CD8-positive, alpha-beta memory T cell (primary cell): ENCODE measurements around the gene RABGGTA. TPM values are rescaled to one million over a fixed set of nuclear protein-coding genes. Genes with fewer than 3 reads are reported as not detected.

Experiments used
- CTCF ChIA-PET: fragments of 350-600 bp; sonication (Branson Sonifier 250); formaldehyde crosslinking; loops from one replicate; lab custom pipeline; 2021; ENCODE audit warnings: antibody characterized with exemption; lab: Charles Lee
- POLR2A ChIA-PET: fragments of 350-600 bp; sonication (Branson Sonifier 250); formaldehyde crosslinking; loops from one replicate; lab custom pipeline; 2021; ENCODE audit warnings: antibody characterized with exemption; lab: Charles Lee
- DNase-seq, 5 donors: peaks; one replicate each; pipeline versions ENCODE4 v3.0.0 to v3.0.0-alpha.2; 2020 to 2022; ENCODE audit warnings: mixed read lengths in 1 of 5
- H3K27ac ChIP-seq: one replicate; pipeline ENCODE4 v1.7.0; 2013; ENCODE audit warnings: low read depth, mild to moderate bottlenecking, low read length, moderate library complexity
- H3K27me3 ChIP-seq: 2 replicates; pipeline ENCODE4 v1.7.0; 2013; ENCODE audit warnings: low read length, mild to moderate bottlenecking; ENCODE audit not compliant: insufficient read depth, poor library complexity, severe bottlenecking
- H3K36me3 ChIP-seq: 2 replicates; pipeline ENCODE4 v1.7.0; 2013; ENCODE audit warnings: mild to moderate bottlenecking, low read length, moderate library complexity; ENCODE audit not compliant: insufficient read depth
- H3K4me1 ChIP-seq: 2 replicates; pipeline ENCODE4 v1.7.0; 2013; ENCODE audit warnings: mild to moderate bottlenecking, low read length, moderate library complexity; ENCODE audit not compliant: insufficient read depth
- H3K4me3 ChIP-seq: 2 replicates; pipeline ENCODE4 v1.7.0; 2013; ENCODE audit warnings: mild to moderate bottlenecking, low read length
- H3K9me3 ChIP-seq: 2 replicates; pipeline ENCODE4 v1.7.0; 2013; ENCODE audit warnings: mild to moderate bottlenecking, low read length
- H3K27ac Mint-ChIP-seq, 8 donors: one replicate each; pipeline ENCODE4 v1.8.0; 2020 to 2021; ENCODE audit warnings: mixed read lengths in 8 of 8, mild to moderate bottlenecking in 6 of 8, inconsistent platforms in 3 of 8, moderate library complexity in 3 of 8
- H3K27me3 Mint-ChIP-seq, 2 donors: one replicate each; pipeline ENCODE4 v1.8.0; 2020 to 2021; ENCODE audit warnings: mixed read lengths in 2 of 2, mild to moderate bottlenecking in 1 of 2, moderate library complexity in 1 of 2
- H3K36me3 Mint-ChIP-seq, 3 donors: one replicate each; pipeline ENCODE4 v1.8.0; 2020 to 2021; ENCODE audit warnings: mixed read lengths in 3 of 3, inconsistent platforms in 1 of 3, mild to moderate bottlenecking in 1 of 3
- H3K4me1 Mint-ChIP-seq, 3 donors: one replicate each; pipeline ENCODE4 v1.8.0; 2020 to 2021; ENCODE audit warnings: mixed read lengths in 3 of 3, inconsistent platforms in 1 of 3, mild to moderate bottlenecking in 1 of 3
- H3K4me3 Mint-ChIP-seq, 7 donors: one replicate each; pipeline ENCODE4 v1.8.0; 2020 to 2021; ENCODE audit warnings: mixed read lengths in 7 of 7, mild to moderate bottlenecking in 6 of 7, moderate library complexity in 4 of 7, inconsistent platforms in 2 of 7
- H3K9me3 Mint-ChIP-seq, 5 donors: one replicate each; pipeline ENCODE4 v1.8.0; 2020 to 2022; ENCODE audit warnings: mixed read lengths in 5 of 5, mild to moderate bottlenecking in 3 of 5, moderate library complexity in 2 of 5, inconsistent platforms in 1 of 5
- polyA plus RNA-seq: library from polyadenylated mRNA; unstranded; fragments of 300-500 nt; fragmentation: Illumina TruSeq; gene quantifications from one replicate; pipeline ENCODE4 v1.2.3, GENCODE V29; 2021
- total RNA-seq, 2 experiments: library from RNA; stranded (reverse); gene quantifications; one replicate each; pipeline ENCODE4 v1.2.3, GENCODE V29; 2021

The RABGGTA gene
- total and polyA plus RNA-seq, 3 experiments from 2014 or later = 37.7 to 41.8 (median 41.0) TPM

GRCh38 chr14:24313913-24314312, 42.5 kb upstream of the RABGGTA start:
- Mint-ChIP-seq H3K36me3 (peaks cover 0 to 3% (median 2%) of the 10 kb centered on the region in 3 donors), H3K9me3 (no peaks in the 10 kb centered on the region), H3K4me3 (peak overlapping the region; percentile 65 to 89 (median 87)), H3K4me1 (peaks cover 61 to 68% (median 62%) of the 10 kb centered on the region in 3 donors), H3K27me3 (peaks cover 0 to 2% of the 10 kb centered on the region in 2 donors), H3K27ac (peak overlapping the region; percentile 82 to 99 (median 93))
- DNase-seq = no peak
- Histone ChIP-seq H3K4me1 (peaks cover 57% of the 10 kb centered on the region), H3K36me3 (no peaks in the 10 kb centered on the region), H3K4me3 (peak overlapping the region; percentile 33), H3K27ac (no peak overlapping the region), H3K9me3 (no peaks in the 10 kb centered on the region), H3K27me3 (no peaks in the 10 kb centered on the region)
- ChIA-PET CTCF (interaction anchor here (4.3 to 17.7 kb wide), 2 partner anchors 15 to 43 kb away, joined by 20 to 265 read pairs; partner anchors contain the start of genes ADCY4 and RABGGTA), POLR2A (interaction anchor here (0.7 to 1.7 kb wide), 4 partner anchors 12 to 128 kb away, joined by 3 to 5 read pairs (median 3); partner anchors contain the start of genes NOP9 and SDR39U1)

- Mint-ChIP-seq H3K27me3 (peaks cover 0 to 2% of the 10 kb centered on the region in 2 donors), H3K4me3 (peak overlapping the region; percentile 79 to 89 (median 87)), H3K27ac (peak overlapping the region; percentile 89 to 99 (median 94)), H3K36me3 (peaks cover 0 to 7% (median 6%) of the 10 kb centered on the region in 3 donors), H3K4me1 (peaks cover 68 to 76% (median 69%) of the 10 kb centered on the region in 3 donors), H3K9me3 (no peaks in the 10 kb centered on the region)
- H3K36me3 ChIP-seq = no peaks in the 10 kb centered on the region
- no peaks in the 10 kb centered on the region for H3K27me3 ChIP-seq
- no peak overlapping the region for H3K4me3 ChIP-seq
- peak overlapping the region; percentile 69 for H3K27ac ChIP-seq
- peak in 3 of 5 donors; percentile 44 to 65 (median 61) for DNase-seq
- H3K9me3 ChIP-seq = no peaks in the 10 kb centered on the region
- CTCF ChIA-PET = interaction anchor here (4.3 to 17.7 kb wide), 4 partner anchors 13 to 70 kb away, joined by 20 to 265 read pairs (median 119); partner anchors contain the start of genes ADCY4, DHRS1, NOP9 and RABGGTA
- POLR2A ChIA-PET = interaction anchor here (0.7 to 3.5 kb wide), 6 partner anchors 13 to 118 kb away, joined by 3 to 26 read pairs (median 4); partner anchors contain the start of genes CBLN3, KHNYN, NOP9 and TINF2
- H3K4me1 ChIP-seq = peaks cover 63% of the 10 kb centered on the region
Measured at GRCh38 chr14:24312736-24313507, 41.5 kb upstream of the RABGGTA start.

- Mint-ChIP-seq H3K27ac (peak overlapping the region; percentile 89 to 99 (median 94)), H3K4me3 (peak overlapping the region; percentile 79 to 89 (median 86)), H3K36me3 (peaks cover 0 to 14% (median 6%) of the 10 kb centered on the region in 3 donors), H3K27me3 (peaks cover 0 to 2% of the 10 kb centered on the region in 2 donors), H3K9me3 (no peaks in the 10 kb centered on the region), H3K4me1 (peaks cover 68 to 77% (median 71%) of the 10 kb centered on the region in 3 donors)
- Histone ChIP-seq H3K9me3 (no peaks in the 10 kb centered on the region), H3K4me3 (peak overlapping the region; percentile 58), H3K36me3 (no peaks in the 10 kb centered on the region), H3K27me3 (no peaks in the 10 kb centered on the region), H3K4me1 (peaks cover 66% of the 10 kb centered on the region), H3K27ac (peak overlapping the region; percentile 69)
- CTCF ChIA-PET = interaction anchor here (0.9 to 17.7 kb wide), 9 partner anchors 12 to 125 kb away, joined by 3 to 265 read pairs (median 13); partner anchors contain the start of genes ADCY4, DHRS1, MDP1 and NOP9
- POLR2A ChIA-PET = interaction anchor here (0.9 to 3.5 kb wide), 7 partner anchors 10 to 197 kb away, joined by 4 to 26 read pairs (median 8); partner anchors contain the start of genes CBLN3, DCAF11, KHNYN and NRL
- peak in 1 of 5 donors; percentile 18 for DNase-seq
Measured at GRCh38 chr14:24311837-24312615, 40.6 kb upstream of the RABGGTA start.

- Histone ChIP-seq H3K4me1 (peaks cover 66% of the 10 kb centered on the region), H3K9me3 (no peaks in the 10 kb centered on the region), H3K4me3 (peak within 1 kb of the TSS; percentile 58), H3K27me3 (no peaks in the 10 kb centered on the region), H3K36me3 (peaks cover 10% of the 10 kb centered on the region), H3K27ac (peak within 1 kb of the TSS; percentile 69)
- H3K36me3 Mint-ChIP-seq = peaks cover 0 to 25% (median 10%) of the 10 kb centered on the region in 3 donors
- H3K27ac Mint-ChIP-seq = peak within 1 kb of the TSS; percentile 89 to 99 (median 96)
- H3K4me1 Mint-ChIP-seq = peaks cover 68 to 77% (median 71%) of the 10 kb centered on the region in 3 donors
- H3K4me3 Mint-ChIP-seq = peak within 1 kb of the TSS; percentile 79 to 89 (median 86)
- H3K27me3 Mint-ChIP-seq = peaks cover 0 to 2% of the 10 kb centered on the region in 2 donors
- POLR2A ChIA-PET = interaction anchor here (0.6 to 3.5 kb wide), 10 partner anchors 9 to 196 kb away, joined by 3 to 26 read pairs (median 8); partner anchors contain the start of genes CBLN3, DCAF11, DHRS1 and KHNYN
- CTCF ChIA-PET = interaction anchor here (0.9 to 17.7 kb wide), 16 partner anchors 8 to 126 kb away, joined by 3 to 265 read pairs (median 5); partner anchors contain the start of genes ADCY4, CBLN3, DHRS1 and KHNYN
- H3K9me3 Mint-ChIP-seq = no peaks in the 10 kb centered on the region
- DNase-seq = peak; percentile 56 to 82 (median 74)
Measured at GRCh38 chr14:24310646-24311604, 39.5 kb upstream of the RABGGTA start, which contains the start of gene LTB4R. LTB4R (plus strand) TSS chr14:24311502; CDS start chr14:24315652, 4,150 bp downstream.

GRCh38 chr14:24310265-24310645, 38.9 kb upstream of the RABGGTA start:
- H3K36me3 Mint-ChIP-seq = peaks cover 0 to 31% (median 11%) of the 10 kb centered on the region in 3 donors

GRCh38 chr14:24309538-24310264, 38.3 kb upstream of the RABGGTA start, which contains the start of gene LTB4R2:
LTB4R2 (plus strand) TSS chr14:24310140; CDS start chr14:24310665, 525 bp downstream.
- DNase-seq = no peak
- peaks cover 58 to 66% (median 59%) of the 10 kb centered on the region in 3 donors for H3K4me1 Mint-ChIP-seq
- ChIA-PET POLR2A (interaction anchor here (1.5 to 3.5 kb wide), 6 partner anchors 10 to 121 kb away, joined by 3 to 26 read pairs (median 12); partner anchors contain the start of genes CBLN3, DHRS1, KHNYN and NOP9), CTCF (interaction anchor here (0.9 to 17.7 kb wide), 17 partner anchors 9 to 251 kb away, joined by 3 to 265 read pairs (median 7); partner anchors contain the start of genes ADCY4, CBLN3, CHMP4A and DHRS1)
- no peaks in the 10 kb centered on the region for H3K9me3 ChIP-seq
- H3K9me3 Mint-ChIP-seq = no peaks in the 10 kb centered on the region
- peaks cover 22% of the 10 kb centered on the region for H3K36me3 ChIP-seq
- peaks cover 0 to 37% (median 16%) of the 10 kb centered on the region in 3 donors for H3K36me3 Mint-ChIP-seq
- no peaks in the 10 kb centered on the region for H3K27me3 ChIP-seq
- H3K27ac ChIP-seq = peak within 1 kb of the TSS; percentile 69
- peak within 1 kb of the TSS; percentile 89 to 98 (median 96) for H3K27ac Mint-ChIP-seq
- peaks cover 59% of the 10 kb centered on the region for H3K4me1 ChIP-seq
- peak within 1 kb of the TSS; percentile 58 for H3K4me3 ChIP-seq
- peaks cover 0 to 2% of the 10 kb centered on the region in 2 donors for H3K27me3 Mint-ChIP-seq
- peak within 1 kb of the TSS; percentile 79 to 88 (median 84) for H3K4me3 Mint-ChIP-seq

More at GRCh38 chr14:24310265-24310645, 38.9 kb upstream of the RABGGTA start:
- H3K36me3 ChIP-seq = peaks cover 16% of the 10 kb centered on the region
- H3K4me1 ChIP-seq = peaks cover 65% of the 10 kb centered on the region
- H3K27ac ChIP-seq = peak overlapping the region; percentile 69
- H3K27me3 ChIP-seq = no peaks in the 10 kb centered on the region
- no peaks in the 10 kb centered on the region for H3K9me3 ChIP-seq
- CTCF ChIA-PET = interaction anchor here (0.9 to 17.7 kb wide), 13 partner anchors 10 to 126 kb away, joined by 3 to 265 read pairs (median 12); partner anchors contain the start of genes ADCY4, CBLN3, DHRS1 and KHNYN
- DNase-seq = no peak
- peaks cover 63 to 71% (median 64%) of the 10 kb centered on the region in 3 donors for H3K4me1 Mint-ChIP-seq
- H3K4me3 ChIP-seq = peak overlapping the region; percentile 58
- POLR2A ChIA-PET = interaction anchor here (1.5 to 3.5 kb wide), 7 partner anchors 11 to 120 kb away, joined by 3 to 26 read pairs (median 9); partner anchors contain the start of genes CBLN3, DHRS1, KHNYN and NOP9
- H3K27ac Mint-ChIP-seq = peak overlapping the region; percentile 89 to 98 (median 96)
- peaks cover 0 to 2% of the 10 kb centered on the region in 2 donors for H3K27me3 Mint-ChIP-seq
- H3K9me3 Mint-ChIP-seq = no peaks in the 10 kb centered on the region
- peak overlapping the region; percentile 79 to 87 (median 83) for H3K4me3 Mint-ChIP-seq
